Right lobe of liver (tissue), 6 donors: ENCODE measurements around the gene TBRG4. TPM values are rescaled to one million over a fixed set of nuclear protein-coding genes. Genes with fewer than 3 reads are reported as not detected.
A peak's percentile ranks its signal among the peaks of the same experiment; 100 is the strongest.

Source experiments
- ATAC-seq, 4 donors: fragments of 200-7000 bp; cut with Tn5 transposase; one replicate each; pipeline ENCODE4 v1.9.1; 2020; ENCODE audit warnings: mild to moderate bottlenecking in 4 of 4, moderate library complexity in 4 of 4
- DNase-seq, 3 donors: peaks; one replicate each; pipeline ENCODE4 v3.0.0-alpha.2; 2020
- H3K27ac ChIP-seq, 3 donors: fragments of 200-600 bp; one replicate each; pipeline ENCODE4 v1.8.0; 2022
- H3K27me3 ChIP-seq, 2 donors: fragments of 200-600 bp; one replicate each; pipeline ENCODE4 v1.8.0; 2022
- H3K36me3 ChIP-seq, 4 donors: fragments of 200-600 bp; sonication (generic) in 1 of 4; one replicate each; pipeline versions ENCODE4 v1.5.1 to v1.8.0; 2017 to 2022; ENCODE audit warnings: control low read depth in 1 of 4
- H3K4me1 ChIP-seq, 4 donors: fragments of 200-600 bp; sonication (generic) in 1 of 4; one replicate each; pipeline versions ENCODE4 v1.5.1 to v1.8.0; 2017 to 2022; ENCODE audit warnings: control low read depth in 1 of 4
- H3K4me3 ChIP-seq, 3 donors: fragments of 200-600 bp; one replicate each; pipeline ENCODE4 v1.8.0; 2022
- H3K9me3 ChIP-seq, 4 donors: fragments of 200-600 bp; sonication (generic) in 1 of 4; one replicate each; pipeline versions ENCODE4 v1.5.1 to v1.8.0; 2017 to 2022; ENCODE audit warnings: control low read depth in 1 of 4
- POLR2A ChIP-seq: fragments of 450-650 bp; IDR thresholded peaks from one replicate; pipeline ENCODE4 v1.6.1; 2017; ENCODE audit warnings: antibody characterized with exemption, mild to moderate bottlenecking
- WGBS: methylation state at CpG from one replicate; pipeline ENCODE4 v1.1.6; 2018; ENCODE audit warnings: low coverage, low lambda C conversion rate; ENCODE audit not compliant: insufficient coverage; ENCODE audit errors: missing lambda C conversion rate; 5-methylcytosine and 5-hydroxymethylcytosine counted together
- intact Hi-C, 2 donors: fragments of 100-400 bp; cut with DNase I; formaldehyde crosslinking; loops; one replicate each; pipeline versions ENCODE4 v1.11.2 to v1.14.1; 2022
- total RNA-seq, 6 experiments: library from RNA; depleted of rRNA in 2 of 6; stranded (reverse); fragments of >200 nt in 2 of 6; fragmentation: NEBNext Ultra II Directional in 3 of 6; extraction: Animal tissue kit (Norgen Biotek cat#: 25700) in 3 of 6; gene quantifications; one replicate each; pipeline versions ENCODE4 v1.1.0 to v1.2.4, GENCODE V29; 2016 to 2023
- TF ChIP-seq, protein P1 (sequence below), 4 donors: fragments of 200-600 bp in 3 of 4; fragments of 450-650 bp in 1 of 4; IDR thresholded peaks; one replicate each; pipeline versions ENCODE4 v1.5.1 to v1.8.0; 2016 to 2022; ENCODE audit warnings: antibody characterized with exemption in 4 of 4, mild to moderate bottlenecking in 2 of 4
- donor health status: DM: no; HTN: yes; CAD: no.
- donor health status: DM: no; HTN: no; CAD: no.
- donor health status: DM: no; HTN: no; CAD: no.
- donor health status: DM: no; HTN: yes; CAD: no.
- donor health status: DM: no; HTN: yes; CAD: no.

The TBRG4 gene
- total RNA-seq, 6 experiments from 2014 or later = 33.0 to 57.1 (median 41.7) TPM

- no peak for ATAC-seq
- TF ChIP-seq POLR2A = no peak
- TF ChIP-seq, protein P1, sequence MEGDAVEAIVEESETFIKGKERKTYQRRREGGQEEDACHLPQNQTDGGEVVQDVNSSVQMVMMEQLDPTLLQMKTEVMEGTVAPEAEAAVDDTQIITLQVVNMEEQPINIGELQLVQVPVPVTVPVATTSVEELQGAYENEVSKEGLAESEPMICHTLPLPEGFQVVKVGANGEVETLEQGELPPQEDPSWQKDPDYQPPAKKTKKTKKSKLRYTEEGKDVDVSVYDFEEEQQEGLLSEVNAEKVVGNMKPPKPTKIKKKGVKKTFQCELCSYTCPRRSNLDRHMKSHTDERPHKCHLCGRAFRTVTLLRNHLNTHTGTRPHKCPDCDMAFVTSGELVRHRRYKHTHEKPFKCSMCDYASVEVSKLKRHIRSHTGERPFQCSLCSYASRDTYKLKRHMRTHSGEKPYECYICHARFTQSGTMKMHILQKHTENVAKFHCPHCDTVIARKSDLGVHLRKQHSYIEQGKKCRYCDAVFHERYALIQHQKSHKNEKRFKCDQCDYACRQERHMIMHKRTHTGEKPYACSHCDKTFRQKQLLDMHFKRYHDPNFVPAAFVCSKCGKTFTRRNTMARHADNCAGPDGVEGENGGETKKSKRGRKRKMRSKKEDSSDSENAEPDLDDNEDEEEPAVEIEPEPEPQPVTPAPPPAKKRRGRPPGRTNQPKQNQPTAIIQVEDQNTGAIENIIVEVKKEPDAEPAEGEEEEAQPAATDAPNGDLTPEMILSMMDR (IDR thresholded peaks at IDR 0.05) = no peak
- Histone ChIP-seq H3K27ac (no peak overlapping the region), H3K27me3 (no peaks in the 10 kb centered on the region), H3K4me1 (no peaks in the 10 kb centered on the region), H3K9me3 (no peaks in the 10 kb centered on the region), H3K4me3 (no peak overlapping the region), H3K36me3 (no peaks in the 10 kb centered on the region)
- intact Hi-C loops = no loop called here
- WGBS = 58% methylated on average over 4 of the region's 4 CpGs
- DNase-seq = no peak
Measured at GRCh38 chr7:45140827-45141226, 29.3 kb upstream of the TBRG4 start.

- Histone ChIP-seq H3K4me1 (no peaks in the 10 kb centered on the region), H3K36me3 (no peaks in the 10 kb centered on the region), H3K9me3 (no peaks in the 10 kb centered on the region), H3K27me3 (no peaks in the 10 kb centered on the region), H3K4me3 (no peak overlapping the region), H3K27ac (no peak overlapping the region)
- intact Hi-C loops = loop anchor here (10.0 kb wide), 2 partner anchors 164 to 284 kb away; partner anchors contain the start of gene MYO1G (in 2 of the 2)
- TF ChIP-seq, protein P1 (IDR thresholded peaks at IDR 0.05) = no peak
- TF ChIP-seq POLR2A = no peak
- ATAC-seq = no peak
- 68% methylated on average over 8 of the region's 10 CpGs for WGBS
- no peak for DNase-seq
Measured at GRCh38 chr7:45138433-45139267, 27.2 kb upstream of the TBRG4 start.

GRCh38 chr7:45136106-45137060, 24.9 kb upstream of the TBRG4 start:
- ATAC-seq (peak; percentile 77 to 92 (median 88)), DNase-seq (peak in 1 of 3 donors; percentile 64)
- no peaks in the 10 kb centered on the region for H3K9me3 ChIP-seq
- intact Hi-C loops = loop anchor here (10.0 kb wide), 2 partner anchors 162 to 282 kb away; partner anchors contain the start of gene MYO1G (in 2 of the 2)
- WGBS = 38% methylated on average over 9 of the region's 9 CpGs
- no peak overlapping the region for H3K27ac ChIP-seq
- no peak for TF ChIP-seq POLR2A
- TF ChIP-seq, protein P1 (IDR thresholded peaks at IDR 0.05) = peak; percentile 81 to 88 (median 82)
- no peaks in the 10 kb centered on the region for H3K36me3 ChIP-seq
- H3K4me3 ChIP-seq = no peak overlapping the region
- peaks cover 0 to 8% (median 0%) of the 10 kb centered on the region in 4 donors for H3K4me1 ChIP-seq
- H3K27me3 ChIP-seq = no peaks in the 10 kb centered on the region

- no peaks in the 10 kb centered on the region for H3K27me3 ChIP-seq
Measured at GRCh38 chr7:45133877-45134276, 22.4 kb upstream of the TBRG4 start.

More at GRCh38 chr7:45133877-45134276, 22.4 kb upstream of the TBRG4 start:
- Histone ChIP-seq H3K27ac (no peak overlapping the region), H3K4me1 (peaks cover 0 to 8% (median 0%) of the 10 kb centered on the region in 4 donors), H3K4me3 (no peak overlapping the region), H3K9me3 (no peaks in the 10 kb centered on the region), H3K36me3 (no peaks in the 10 kb centered on the region)
- DNase-seq (no peak), ATAC-seq (no peak)
- TF ChIP-seq POLR2A = no peak
- TF ChIP-seq, protein P1 (IDR thresholded peaks at IDR 0.05) = no peak
- intact Hi-C loops = loop anchor here (10.0 kb wide), 2 partner anchors 159 to 279 kb away; partner anchors contain the start of gene MYO1G (in 2 of the 2)
- WGBS = no CpG with 5 or more reads among the region's 7 CpGs
